Neutrophil (primary cell): ENCODE measurements around the gene SMAD3.

Experiments used
- H3K27ac ChIP-seq: fragments of 200-600 bp; sonication (generic); 2 replicates; pipeline ENCODE4 v1.5.1; 2016; ENCODE audit warnings: mild to moderate bottlenecking, moderate library complexity
- H3K27me3 ChIP-seq: fragments of 200-600 bp; sonication (generic); 2 replicates; pipeline ENCODE4 v1.6.0; 2016; ENCODE audit warnings: mild to moderate bottlenecking
- H3K36me3 ChIP-seq: fragments of 200-600 bp; sonication (generic); 2 replicates; pipeline ENCODE4 v1.5.1; 2017
- H3K4me1 ChIP-seq, 2 experiments: fragments of 200-600 bp in 1 of 2; sonication (generic) in 1 of 2; 1 replicate in 1 of 2; 2 replicates in 1 of 2; pipeline versions ENCODE4 v1.5.1 to v1.6.1; 2013 to 2016; ENCODE audit warnings: low read depth in 1 of 2, low read length in 1 of 2, mild to moderate bottlenecking in 1 of 2, moderate library complexity in 1 of 2; ENCODE audit not compliant: control insufficient read depth in 1 of 2, insufficient read depth in 1 of 2
- H3K4me3 ChIP-seq, 2 experiments: fragments of 200-600 bp in 1 of 2; sonication (generic) in 1 of 2; 1 replicate in 1 of 2; 2 replicates in 1 of 2; pipeline ENCODE4 v1.5.1; 2013 to 2016; ENCODE audit warnings: low read depth in 1 of 2, low read length in 1 of 2, mild to moderate bottlenecking in 1 of 2, moderate library complexity in 1 of 2
- H3K9me3 ChIP-seq: fragments of 200-600 bp; sonication (generic); 2 replicates; pipeline ENCODE4 v1.5.1; 2016
- CTCF ChIP-seq: fragments of 200-600 bp; sonication (generic); IDR thresholded peaks from 2 replicates; pipeline ENCODE4 v1.5.1; 2016; ENCODE audit warnings: antibody characterized with exemption

SMAD3 gene

GRCh38 chr15:67187351-67187854 is 122.0 kb downstream of the SMAD3 start:
- Histone ChIP-seq H3K27ac (no peak overlapping the region), H3K36me3 (peaks cover 40% of the 10 kb centered on the region), H3K4me1 (no peaks in the 10 kb centered on the region), H3K9me3 (no peaks in the 10 kb centered on the region), H3K27me3 (no peaks in the 10 kb centered on the region), H3K4me3 (no peak overlapping the region)
- no peak for TF ChIP-seq CTCF

GRCh38 chr15:67188551-67189218 is 123.3 kb downstream of the SMAD3 start:
- Histone ChIP-seq H3K9me3 (no peaks in the 10 kb centered on the region), H3K27ac (no peak overlapping the region), H3K4me1 (no peaks in the 10 kb centered on the region), H3K36me3 (peaks cover 40% of the 10 kb centered on the region), H3K27me3 (no peaks in the 10 kb centered on the region), H3K4me3 (no peak overlapping the region)
- no peak for TF ChIP-seq CTCF

GRCh38 chr15:67189326-67190051 is 124.1 kb downstream of the SMAD3 start:
- no peak for TF ChIP-seq CTCF
- peaks cover 40% of the 10 kb centered on the region for H3K36me3 ChIP-seq
- no peaks in the 10 kb centered on the region for H3K4me1 ChIP-seq
- no peaks in the 10 kb centered on the region for H3K9me3 ChIP-seq
- H3K4me3 ChIP-seq: no peak overlapping the region
- H3K27ac ChIP-seq: no peak overlapping the region
- H3K27me3 ChIP-seq: no peaks in the 10 kb centered on the region

- Histone ChIP-seq H3K36me3 (peaks cover 37% of the 10 kb centered on the region), H3K9me3 (no peaks in the 10 kb centered on the region), H3K4me1 (no peaks in the 10 kb centered on the region), H3K4me3 (no peak overlapping the region), H3K27me3 (no peaks in the 10 kb centered on the region), H3K27ac (no peak overlapping the region)
- no peak for TF ChIP-seq CTCF
Observed at GRCh38 chr15:67190326-67190725, 124.9 kb downstream of the SMAD3 start.

GRCh38 chr15:67190813-67191212 is 125.4 kb downstream of the SMAD3 start:
- peaks cover 37% of the 10 kb centered on the region for H3K36me3 ChIP-seq
- no peak for TF ChIP-seq CTCF
- no peaks in the 10 kb centered on the region for H3K4me1 ChIP-seq
- H3K27me3 ChIP-seq: no peaks in the 10 kb centered on the region
- no peaks in the 10 kb centered on the region for H3K9me3 ChIP-seq
- no peak overlapping the region for H3K27ac ChIP-seq
- no peak overlapping the region for H3K4me3 ChIP-seq
